HepG2 (cell line): ENCODE data around the gene RTN4RL2. TPM values are rescaled to one million over a fixed set of nuclear protein-coding genes. Genes with fewer than 3 reads are reported as not detected.

Experiments
- BHLHE40 ChIP-seq: IDR thresholded peaks from 2 replicates; pipeline ENCODE4 v1.6.1; 2011; ENCODE audit warnings: low read length, improper control_type of control experiment
- ESRRA ChIP-seq: sonication (generic); formaldehyde crosslinking; IDR thresholded peaks from 2 replicates; pipeline ENCODE4 v1.5.1; 2020; ENCODE audit warnings: mild to moderate bottlenecking, low read depth, missing genetic modification reagents
- FOXO1 ChIP-seq: sonication (generic); formaldehyde crosslinking; IDR thresholded peaks from 2 replicates; pipeline ENCODE4 v1.4.0; 2020; ENCODE audit warnings: missing genetic modification reagents
- HES4 ChIP-seq: sonication (generic); formaldehyde crosslinking; IDR thresholded peaks from 2 replicates; pipeline ENCODE4 v1.9.0; 2021; ENCODE audit warnings: mild to moderate bottlenecking, missing genetic modification reagents, borderline replicate concordance
- MIXL1 ChIP-seq: IDR thresholded peaks from 2 replicates; pipeline ENCODE4 v1.6.1; 2016
- RAD21 ChIP-seq: fragments of 450-650 bp; formaldehyde crosslinking; IDR thresholded peaks from 2 replicates; pipeline ENCODE4 v1.5.0; 2020; ENCODE audit warnings: mild to moderate bottlenecking
- STAT5B ChIP-seq: sonication (generic); formaldehyde crosslinking; IDR thresholded peaks from 2 replicates; pipeline ENCODE4 v1.4.0; 2020; ENCODE audit warnings: missing genetic modification reagents
- XRCC5 ChIP-seq: fragments of 200-400 bp; formaldehyde crosslinking; optimal IDR thresholded peaks from 2 replicates; pipeline ENCODE3; 2017; ENCODE audit warnings: mild to moderate bottlenecking, low read length
- ZFP36L1 ChIP-seq: sonication (generic); formaldehyde crosslinking; IDR thresholded peaks from 2 replicates; pipeline ENCODE4 v1.8.0; 2022; ENCODE audit warnings: mild to moderate bottlenecking, missing genetic modification reagents, moderate library complexity
- ZNF207 ChIP-seq: fragments of 450-650 bp; IDR thresholded peaks from 2 replicates; pipeline ENCODE4 v1.6.1; 2016; ENCODE audit warnings: antibody characterized with exemption, borderline replicate concordance
- ZNF3 ChIP-seq: IDR thresholded peaks from 2 replicates; pipeline ENCODE4 v1.7.0; 2017; ENCODE audit warnings: inconsistent platforms
- ZNF713 ChIP-seq: sonication (generic); formaldehyde crosslinking; IDR thresholded peaks from 2 replicates; pipeline ENCODE4 v1.4.0; 2020; ENCODE audit warnings: mild to moderate bottlenecking, missing genetic modification reagents
- ZNF879 ChIP-seq: sonication (generic); formaldehyde crosslinking; IDR thresholded peaks from 2 replicates; pipeline ENCODE4 v1.8.1; 2023; ENCODE audit warnings: missing genetic modification reagents
- ZSCAN25 ChIP-seq: sonication (generic); formaldehyde crosslinking; IDR thresholded peaks from 2 replicates; pipeline ENCODE4 v1.8.0; 2022; ENCODE audit warnings: mild to moderate bottlenecking, missing genetic modification reagents
- polyA plus RNA-seq, 8 experiments: library from polyadenylated mRNA; depleted of rRNA in 3 of 8; stranded (reverse) in 7 of 8; unstranded in 1 of 8; fragments of >200 nt; fragmentation: Illumina TruSeq in 4 of 8; extraction: Trizol in 4 of 8; gene quantifications; 2 replicates each; pipeline versions ENCODE4 v1.2.1 to v1.2.3, GENCODE V29; 2011 to 2016; ENCODE audit warnings: low read depth in 4 of 8, missing spikeins in 1 of 8, mixed read lengths in 1 of 8; ENCODE audit not compliant: insufficient read depth in 1 of 8
- total RNA-seq, 5 experiments: library from RNA; depleted of rRNA; stranded (reverse); fragments of >200 nt; fragmentation: Illumina TruSeq; extraction: Trizol; gene quantifications; 2 replicates each; pipeline ENCODE4 v1.2.3, GENCODE V29; 2016; ENCODE audit warnings: low read depth in 1 of 5
- TF ChIP-seq, protein P1 (sequence below): sonication (generic); formaldehyde crosslinking; IDR thresholded peaks from 2 replicates; pipeline ENCODE4 v1.5.1; 2020; ENCODE audit warnings: mild to moderate bottlenecking, missing genetic modification reagents, borderline replicate concordance
- TF ChIP-seq, protein P2 (sequence below): sonication (generic); formaldehyde crosslinking; IDR thresholded peaks from 2 replicates; pipeline ENCODE4 v1.4.0; 2020; ENCODE audit warnings: missing genetic modification reagents
- TF ChIP-seq, protein P3 (sequence below): sonication (generic); formaldehyde crosslinking; IDR thresholded peaks from 2 replicates; pipeline ENCODE4 v1.8.0; 2022; ENCODE audit warnings: mild to moderate bottlenecking, missing genetic modification reagents, borderline replicate concordance
- TF ChIP-seq, protein P4 (sequence below): sonication (generic); formaldehyde crosslinking; IDR thresholded peaks from 2 replicates; pipeline ENCODE4 v1.8.1; 2023; ENCODE audit warnings: missing genetic modification reagents, mild to moderate bottlenecking, borderline replicate concordance
- TF ChIP-seq, protein P5 (sequence below): sonication (generic); formaldehyde crosslinking; IDR thresholded peaks from 2 replicates; pipeline ENCODE4 v1.4.0; 2020; ENCODE audit warnings: missing genetic modification reagents

RTN4RL2 gene
- total and polyA plus RNA-seq, 2 of the 13 experiments (the other 11 are each of a cell fraction or from before 2014, with no cell fraction given) = 1.3 to 4.3 TPM

DNA sequence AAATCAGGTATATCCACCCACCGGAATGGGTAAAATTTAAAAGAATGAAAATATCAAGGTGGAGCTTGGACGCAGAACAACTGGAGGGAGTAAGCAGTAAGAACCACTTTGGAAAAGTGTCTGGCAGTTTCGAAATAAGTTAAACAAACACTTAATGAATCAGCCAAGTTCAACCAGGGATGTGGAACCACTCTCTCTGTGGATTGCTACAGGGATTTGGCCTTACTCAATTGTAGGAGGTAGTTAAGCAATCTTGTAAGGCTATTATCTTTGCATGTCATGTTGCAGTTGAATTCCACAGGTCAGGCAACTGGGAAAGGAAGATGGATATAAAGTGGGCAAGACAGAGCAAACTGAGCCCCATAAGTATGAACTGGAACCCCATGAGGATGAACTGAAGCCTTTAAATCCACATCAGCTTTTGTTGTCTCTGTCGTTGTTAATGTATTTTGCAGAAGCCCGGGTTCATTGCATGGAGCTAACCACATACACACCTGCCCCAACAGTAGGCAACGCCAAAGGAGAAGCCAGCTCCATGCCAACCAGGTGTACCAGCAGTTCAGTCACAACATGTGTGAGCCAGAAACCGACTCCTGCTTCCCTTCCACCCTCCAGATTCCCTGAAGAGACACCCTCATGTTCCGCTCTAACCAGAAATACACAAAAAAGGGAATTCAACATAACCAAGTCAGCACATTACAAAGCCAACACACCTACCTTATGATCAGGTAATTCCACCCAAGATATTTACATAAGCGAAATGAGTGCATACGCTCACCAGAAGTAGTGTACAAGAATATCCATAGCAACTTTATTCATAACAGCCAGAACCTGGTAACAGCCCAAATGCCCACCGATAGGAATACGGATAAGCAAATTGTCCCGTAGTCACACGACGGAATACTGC, 25.4 kb upstream of the RTN4RL2 start (continued):
- TF ChIP-seq ZNF3 (CRISPR knock-in tag) (0 out of 2 replicates have a peak, but pooled peaks have one; percentile 35), RAD21 (CRISPR knock-in tag) (no peak), BHLHE40 (peak; percentile 53; the same call in 1 of the 2 replicates), STAT5B (no peak), ZNF713 (CRISPR knock-in tag) (no peak), MIXL1 (CRISPR knock-in tag) (peak; percentile 93), ZSCAN25 (no peak), XRCC5 (no peak), HES4 (CRISPR knock-in tag) (no peak), ZFP36L1 (no peak), FOXO1 (CRISPR knock-in tag) (peak; percentile 75; the same call in 1 of the 2 replicates), ZNF879 (CRISPR knock-in tag) (no peak), ZNF207 (no peak), ESRRA (no peak)
- TF ChIP-seq, protein P1, sequence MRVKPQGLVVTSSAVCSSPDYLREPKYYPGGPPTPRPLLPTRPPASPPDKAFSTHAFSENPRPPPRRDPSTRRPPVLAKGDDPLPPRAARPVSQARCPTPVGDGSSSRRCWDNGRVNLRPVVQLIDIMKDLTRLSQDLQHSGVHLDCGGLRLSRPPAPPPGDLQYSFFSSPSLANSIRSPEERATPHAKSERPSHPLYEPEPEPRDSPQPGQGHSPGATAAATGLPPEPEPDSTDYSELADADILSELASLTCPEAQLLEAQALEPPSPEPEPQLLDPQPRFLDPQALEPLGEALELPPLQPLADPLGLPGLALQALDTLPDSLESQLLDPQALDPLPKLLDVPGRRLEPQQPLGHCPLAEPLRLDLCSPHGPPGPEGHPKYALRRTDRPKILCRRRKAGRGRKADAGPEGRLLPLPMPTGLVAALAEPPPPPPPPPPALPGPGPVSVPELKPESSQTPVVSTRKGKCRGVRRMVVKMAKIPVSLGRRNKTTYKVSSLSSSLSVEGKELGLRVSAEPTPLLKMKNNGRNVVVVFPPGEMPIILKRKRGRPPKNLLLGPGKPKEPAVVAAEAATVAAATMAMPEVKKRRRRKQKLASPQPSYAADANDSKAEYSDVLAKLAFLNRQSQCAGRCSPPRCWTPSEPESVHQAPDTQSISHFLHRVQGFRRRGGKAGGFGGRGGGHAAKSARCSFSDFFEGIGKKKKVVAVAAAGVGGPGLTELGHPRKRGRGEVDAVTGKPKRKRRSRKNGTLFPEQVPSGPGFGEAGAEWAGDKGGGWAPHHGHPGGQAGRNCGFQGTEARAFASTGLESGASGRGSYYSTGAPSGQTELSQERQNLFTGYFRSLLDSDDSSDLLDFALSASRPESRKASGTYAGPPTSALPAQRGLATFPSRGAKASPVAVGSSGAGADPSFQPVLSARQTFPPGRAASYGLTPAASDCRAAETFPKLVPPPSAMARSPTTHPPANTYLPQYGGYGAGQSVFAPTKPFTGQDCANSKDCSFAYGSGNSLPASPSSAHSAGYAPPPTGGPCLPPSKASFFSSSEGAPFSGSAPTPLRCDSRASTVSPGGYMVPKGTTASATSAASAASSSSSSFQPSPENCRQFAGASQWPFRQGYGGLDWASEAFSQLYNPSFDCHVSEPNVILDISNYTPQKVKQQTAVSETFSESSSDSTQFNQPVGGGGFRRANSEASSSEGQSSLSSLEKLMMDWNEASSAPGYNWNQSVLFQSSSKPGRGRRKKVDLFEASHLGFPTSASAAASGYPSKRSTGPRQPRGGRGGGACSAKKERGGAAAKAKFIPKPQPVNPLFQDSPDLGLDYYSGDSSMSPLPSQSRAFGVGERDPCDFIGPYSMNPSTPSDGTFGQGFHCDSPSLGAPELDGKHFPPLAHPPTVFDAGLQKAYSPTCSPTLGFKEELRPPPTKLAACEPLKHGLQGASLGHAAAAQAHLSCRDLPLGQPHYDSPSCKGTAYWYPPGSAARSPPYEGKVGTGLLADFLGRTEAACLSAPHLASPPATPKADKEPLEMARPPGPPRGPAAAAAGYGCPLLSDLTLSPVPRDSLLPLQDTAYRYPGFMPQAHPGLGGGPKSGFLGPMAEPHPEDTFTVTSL (CRISPR knock-in tag) = peak; percentile 90
- TF ChIP-seq, protein P2, sequence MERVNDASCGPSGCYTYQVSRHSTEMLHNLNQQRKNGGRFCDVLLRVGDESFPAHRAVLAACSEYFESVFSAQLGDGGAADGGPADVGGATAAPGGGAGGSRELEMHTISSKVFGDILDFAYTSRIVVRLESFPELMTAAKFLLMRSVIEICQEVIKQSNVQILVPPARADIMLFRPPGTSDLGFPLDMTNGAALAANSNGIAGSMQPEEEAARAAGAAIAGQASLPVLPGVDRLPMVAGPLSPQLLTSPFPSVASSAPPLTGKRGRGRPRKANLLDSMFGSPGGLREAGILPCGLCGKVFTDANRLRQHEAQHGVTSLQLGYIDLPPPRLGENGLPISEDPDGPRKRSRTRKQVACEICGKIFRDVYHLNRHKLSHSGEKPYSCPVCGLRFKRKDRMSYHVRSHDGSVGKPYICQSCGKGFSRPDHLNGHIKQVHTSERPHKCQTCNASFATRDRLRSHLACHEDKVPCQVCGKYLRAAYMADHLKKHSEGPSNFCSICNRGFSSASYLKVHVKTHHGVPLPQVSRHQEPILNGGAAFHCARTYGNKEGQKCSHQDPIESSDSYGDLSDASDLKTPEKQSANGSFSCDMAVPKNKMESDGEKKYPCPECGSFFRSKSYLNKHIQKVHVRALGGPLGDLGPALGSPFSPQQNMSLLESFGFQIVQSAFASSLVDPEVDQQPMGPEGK (CRISPR knock-in tag) = peak; percentile 38; the same call in 1 of the 2 replicates
- TF ChIP-seq, protein P3, sequence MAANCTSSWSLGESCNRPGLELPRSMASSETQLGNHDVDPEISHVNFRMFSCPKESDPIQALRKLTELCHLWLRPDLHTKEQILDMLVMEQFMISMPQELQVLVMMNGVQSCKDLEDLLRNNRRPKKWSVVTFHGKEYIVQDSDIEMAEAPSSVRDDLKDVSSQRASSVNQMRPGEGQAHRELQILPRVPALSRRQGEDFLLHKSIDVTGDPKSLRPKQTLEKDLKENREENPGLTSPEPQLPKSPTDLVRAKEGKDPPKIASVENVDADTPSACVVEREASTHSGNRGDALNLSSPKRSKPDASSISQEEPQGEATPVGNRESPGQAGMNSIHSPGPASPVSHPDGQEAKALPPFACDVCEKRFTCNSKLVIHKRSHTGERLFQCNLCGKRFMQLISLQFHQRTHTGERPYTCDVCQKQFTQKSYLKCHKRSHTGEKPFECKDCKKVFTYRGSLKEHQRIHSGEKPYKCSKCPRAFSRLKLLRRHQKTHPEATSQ = no peak
- TF ChIP-seq, protein P4, sequence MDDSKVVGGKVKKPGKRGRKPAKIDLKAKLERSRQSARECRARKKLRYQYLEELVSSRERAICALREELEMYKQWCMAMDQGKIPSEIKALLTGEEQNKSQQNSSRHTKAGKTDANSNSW (CRISPR knock-in tag) = no peak
- TF ChIP-seq, protein P5, sequence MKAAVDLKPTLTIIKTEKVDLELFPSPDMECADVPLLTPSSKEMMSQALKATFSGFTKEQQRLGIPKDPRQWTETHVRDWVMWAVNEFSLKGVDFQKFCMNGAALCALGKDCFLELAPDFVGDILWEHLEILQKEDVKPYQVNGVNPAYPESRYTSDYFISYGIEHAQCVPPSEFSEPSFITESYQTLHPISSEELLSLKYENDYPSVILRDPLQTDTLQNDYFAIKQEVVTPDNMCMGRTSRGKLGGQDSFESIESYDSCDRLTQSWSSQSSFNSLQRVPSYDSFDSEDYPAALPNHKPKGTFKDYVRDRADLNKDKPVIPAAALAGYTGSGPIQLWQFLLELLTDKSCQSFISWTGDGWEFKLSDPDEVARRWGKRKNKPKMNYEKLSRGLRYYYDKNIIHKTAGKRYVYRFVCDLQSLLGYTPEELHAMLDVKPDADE (CRISPR knock-in tag) = no peak
